ENCODE measurements around the gene F2RL1.
"Not testable (repeated sequence)": the region's sequence is repeated elsewhere in the genome, so short reads cannot be mapped to it uniquely, and the experiment has no call there.

F2RL1 gene

GRCh38 chr5:76811214-76811613 lies 7.6 kb upstream of the F2RL1 start (continued):
- TF ChIP-seq MEIS1 (CRISPR knock-in tag; IDR thresholded peaks at IDR 0.05; ENCODE audit: borderline replicate concordance) (no peak), ZNF596 (tag by site-specific recombination; IDR thresholded peaks at IDR 0.05) (no peak), ZNF184 (tag by site-specific recombination; IDR thresholded peaks at IDR 0.05) (peak; percentile 73), ZBTB20 (tag by site-specific recombination; IDR thresholded peaks at IDR 0.05) (no peak), GLIS2 (tag by site-specific recombination; IDR thresholded peaks at IDR 0.05) (no peak), KLF16 (tag by site-specific recombination; IDR thresholded peaks at IDR 0.05) (no peak), ZNF37A (tag by site-specific recombination; IDR thresholded peaks at IDR 0.05) (no peak), ZFHX2 (tag by site-specific recombination; conservative IDR thresholded peaks at IDR 0.05) (peak; percentile 46; the same call in 1 of the 2 replicates), ZNF292 (tag by site-specific recombination; IDR thresholded peaks at IDR 0.05; ENCODE audit: borderline replicate concordance, low read depth) (no peak), ZNF629 (tag by site-specific recombination; IDR thresholded peaks at IDR 0.05) (peak; percentile 92), ATF2 (tag by site-specific recombination; IDR thresholded peaks at IDR 0.05; ENCODE audit: low read depth) (peak; percentile 81), ZNF366 (tag by site-specific recombination; conservative IDR thresholded peaks at IDR 0.05) (peak; percentile 52), ZNF211 (tag by site-specific recombination; IDR thresholded peaks at IDR 0.05; ENCODE audit: low read depth) (no peak), ZNF747 (tag by site-specific recombination; IDR thresholded peaks at IDR 0.05) (no peak), KLF17 (tag by site-specific recombination; IDR thresholded peaks at IDR 0.05) (peak; percentile 53; the same call in 1 of the 2 replicates), ZNF26 (tag by site-specific recombination; IDR thresholded peaks at IDR 0.05) (no peak), PRDM1 (tag by site-specific recombination; IDR thresholded peaks at IDR 0.05) (no peak), ZNF660 (tag by site-specific recombination; IDR thresholded peaks at IDR 0.05) (peak; percentile 44; the same call in 1 of the 2 replicates), SP7 (tag by site-specific recombination; IDR thresholded peaks at IDR 0.05) (peak; percentile 97), OSR2 (tag by site-specific recombination; IDR thresholded peaks at IDR 0.05) (peak; percentile 17; the same call in 1 of the 2 replicates)
- TF ChIP-seq, protein P1, sequence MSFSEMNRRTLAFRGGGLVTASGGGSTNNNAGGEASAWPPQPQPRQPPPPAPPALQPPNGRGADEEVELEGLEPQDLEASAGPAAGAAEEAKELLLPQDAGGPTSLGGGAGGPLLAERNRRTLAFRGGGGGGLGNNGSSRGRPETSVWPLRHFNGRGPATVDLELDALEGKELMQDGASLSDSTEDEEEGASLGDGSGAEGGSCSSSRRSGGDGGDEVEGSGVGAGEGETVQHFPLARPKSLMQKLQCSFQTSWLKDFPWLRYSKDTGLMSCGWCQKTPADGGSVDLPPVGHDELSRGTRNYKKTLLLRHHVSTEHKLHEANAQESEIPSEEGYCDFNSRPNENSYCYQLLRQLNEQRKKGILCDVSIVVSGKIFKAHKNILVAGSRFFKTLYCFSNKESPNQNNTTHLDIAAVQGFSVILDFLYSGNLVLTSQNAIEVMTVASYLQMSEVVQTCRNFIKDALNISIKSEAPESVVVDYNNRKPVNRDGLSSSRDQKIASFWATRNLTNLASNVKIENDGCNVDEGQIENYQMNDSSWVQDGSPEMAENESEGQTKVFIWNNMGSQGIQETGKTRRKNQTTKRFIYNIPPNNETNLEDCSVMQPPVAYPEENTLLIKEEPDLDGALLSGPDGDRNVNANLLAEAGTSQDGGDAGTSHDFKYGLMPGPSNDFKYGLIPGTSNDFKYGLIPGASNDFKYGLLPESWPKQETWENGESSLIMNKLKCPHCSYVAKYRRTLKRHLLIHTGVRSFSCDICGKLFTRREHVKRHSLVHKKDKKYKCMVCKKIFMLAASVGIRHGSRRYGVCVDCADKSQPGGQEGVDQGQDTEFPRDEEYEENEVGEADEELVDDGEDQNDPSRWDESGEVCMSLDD (tag by site-specific recombination; IDR thresholded peaks at IDR 0.05) = no peak
- TF ChIP-seq, protein P2, sequence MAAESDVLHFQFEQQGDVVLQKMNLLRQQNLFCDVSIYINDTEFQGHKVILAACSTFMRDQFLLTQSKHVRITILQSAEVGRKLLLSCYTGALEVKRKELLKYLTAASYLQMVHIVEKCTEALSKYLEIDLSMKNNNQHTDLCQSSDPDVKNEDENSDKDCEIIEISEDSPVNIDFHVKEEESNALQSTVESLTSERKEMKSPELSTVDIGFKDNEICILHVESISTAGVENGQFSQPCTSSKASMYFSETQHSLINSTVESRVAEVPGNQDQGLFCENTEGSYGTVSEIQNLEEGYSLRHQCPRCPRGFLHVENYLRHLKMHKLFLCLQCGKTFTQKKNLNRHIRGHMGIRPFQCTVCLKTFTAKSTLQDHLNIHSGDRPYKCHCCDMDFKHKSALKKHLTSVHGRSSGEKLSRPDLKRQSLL (tag by site-specific recombination; IDR thresholded peaks at IDR 0.05) = no peak

DNA sequence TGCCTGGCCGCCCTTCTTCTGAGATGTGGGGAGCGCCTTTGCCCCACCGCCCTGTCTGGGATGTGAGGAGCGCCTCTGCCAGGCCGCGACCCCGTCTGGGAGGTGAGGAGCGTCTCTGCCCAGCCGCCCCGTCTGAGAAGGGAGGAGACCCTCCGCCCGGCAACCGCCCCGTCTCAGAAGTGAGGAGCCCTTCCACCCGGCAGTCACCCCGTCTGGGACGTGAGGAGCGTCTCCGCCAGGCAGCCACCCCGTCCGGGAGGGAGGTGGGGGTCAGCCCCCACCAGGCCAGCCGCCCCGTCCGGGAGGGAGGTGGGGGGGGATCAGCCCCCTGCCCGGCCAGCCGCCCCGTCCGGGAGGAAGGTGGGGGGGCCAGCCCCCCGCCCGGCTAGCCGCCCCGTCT lies 6.6 kb upstream of the F2RL1 start:
- H3K4me1 ChIP-seq (ENCODE audit: control insufficient read depth, insufficient read depth, low read length); H3K9me3 ChIP-seq (ENCODE audit: control insufficient read depth, insufficient read depth, low read depth, low read length); CTCF ChIA-PET; H3K36me3 ChIP-seq (ENCODE audit: control insufficient read depth in 2 of 2, insufficient read depth in 1 of 2, low read length in 2 of 2); H3K27ac ChIP-seq (ENCODE audit: extremely low read depth, low read depth, low read length); H3K4me3 ChIP-seq (ENCODE audit: low read depth, low read length); POLR2A ChIA-PET: not testable (repeated sequence)
